GM10248 (cell line): ENCODE data around the gene HSPG2.
A peak's percentile ranks its signal among the peaks of the same experiment; 100 is the strongest.

ENCODE experiments used
- CTCF ChIA-PET: fragments of 300-600 bp; sonication (Branson Sonifier 250); formaldehyde crosslinking; extraction: SDS; loops from one replicate; lab custom pipeline; 2021; ENCODE audit warnings: antibody characterized with exemption; lab: Yijun Ruan, JAX
- POLR2A ChIA-PET: fragments of 350-650 bp; sonication (Branson Sonifier 250); formaldehyde crosslinking; extraction: SDS; loops from one replicate; lab custom pipeline; 2020; ENCODE audit warnings: antibody characterized with exemption; lab: Yijun Ruan, JAX
- DNase-seq: peaks from one replicate; pipeline ENCODE4 v3.0.0; 2012; ENCODE audit errors: extremely low spot score
- CTCF ChIP-seq: IDR thresholded peaks from 2 replicates; pipeline ENCODE4 v1.5.1; 2012; ENCODE audit warnings: mild to moderate bottlenecking, low read depth; ENCODE audit errors: extremely low read depth, missing control alignments, control extremely low read depth

Gene HSPG2

GRCh38 chr1:21966247-21967000, 29.3 kb upstream of the HSPG2 start:
- no peak for TF ChIP-seq CTCF
- CTCF ChIA-PET = interaction anchor here (1.3 kb wide), 1 partner anchor 18 kb away, joined by 3 read pairs; no protein-coding TSS in a partner anchor
- POLR2A ChIA-PET = no interaction called here
- DNase-seq = no peak

GRCh38 chr1:21963477-21964217, 26.5 kb upstream of the HSPG2 start:
- TF ChIP-seq CTCF = peak; percentile 88
- ChIA-PET CTCF (interaction anchor here (0.6 to 1.4 kb wide), 9 partner anchors 11 to 593 kb away, joined by 3 to 6 read pairs (median 3); no protein-coding TSS in a partner anchor), POLR2A (interaction anchor here (0.6 kb wide), 1 partner anchor 145 kb away, joined by 3 read pairs; no protein-coding TSS in a partner anchor)
- peak; percentile 81 for DNase-seq

GRCh38 chr1:21961799-21962198, 24.7 kb upstream of the HSPG2 start:
- POLR2A ChIA-PET = no interaction called here
- no peak for DNase-seq
- TF ChIP-seq CTCF = no peak
- CTCF ChIA-PET = no interaction called here

- no peak for TF ChIP-seq CTCF
- DNase-seq = no peak
- POLR2A ChIA-PET = no interaction called here
- CTCF ChIA-PET = no interaction called here
Observed at GRCh38 chr1:21961337-21961736, 24.2 kb upstream of the HSPG2 start.

GRCh38 chr1:21956720-21957552, 19.8 kb upstream of the HSPG2 start:
- ChIA-PET POLR2A (no interaction called here), CTCF (interaction anchor here (0.7 to 1.8 kb wide), 2 partner anchors 9 to 17 kb away, joined by 3 to 4 read pairs; no protein-coding TSS in a partner anchor)
- DNase-seq = peak; percentile 42

More at GRCh38 chr1:21956720-21957552, 19.8 kb upstream of the HSPG2 start:
- TF ChIP-seq CTCF = no peak
